Tibial nerve (tissue), 4 donors: ENCODE data around the gene RAP1A.

ENCODE experiments used
- CTCF ChIP-seq, 5 experiments: fragments of 200-600 bp in 3 of 5; fragments of 450-650 bp in 2 of 5; sonication (generic) in 3 of 5; IDR thresholded peaks; one replicate each; pipeline ENCODE4 v1.5.1; 2016 to 2019; ENCODE audit warnings: antibody characterized with exemption in 5 of 5, mild to moderate bottlenecking in 3 of 5, moderate library complexity in 2 of 5
- EP300 ChIP-seq, 2 donors: sonication (generic); formaldehyde crosslinking; IDR thresholded peaks; one replicate each; pipeline ENCODE4 v1.6.1; 2017; ENCODE audit warnings: antibody characterized with exemption in 2 of 2, mild to moderate bottlenecking in 1 of 2

- no peak for TF ChIP-seq CTCF (IDR thresholded peaks at IDR 0.05)
- no peak for TF ChIP-seq EP300 (IDR thresholded peaks at IDR 0.05)
These were observed 28.1 kb downstream of the RAP1A start for GRCh38 chr1:111647736-111648135.
